HepG2 (cell line): Measurements from ENCODE around the gene AAR2. TPM values are rescaled to one million over a fixed set of nuclear protein-coding genes. Genes with fewer than 3 reads are reported as not detected.

Experiments
- GATAD2A ChIP-seq: IDR thresholded peaks from 2 replicates; pipeline ENCODE4 v1.6.1; 2016
- GPBP1L1 ChIP-seq: sonication (generic); formaldehyde crosslinking; IDR thresholded peaks from 2 replicates; pipeline ENCODE4 v1.5.0; 2020; ENCODE audit warnings: mild to moderate bottlenecking, missing genetic modification reagents
- HCFC1 ChIP-seq: fragments of 150-350 bp; IDR thresholded peaks from 2 replicates; pipeline ENCODE4 v1.6.1; 2014; ENCODE audit warnings: low read depth, low read length
- MBD4 ChIP-seq: IDR thresholded peaks from 2 replicates; pipeline ENCODE4 v1.6.1; 2012; ENCODE audit warnings: low read length, inconsistent platforms, borderline replicate concordance
- MEIS1 ChIP-seq: sonication (generic); formaldehyde crosslinking; IDR thresholded peaks from 2 replicates; pipeline ENCODE4 v1.9.0; 2021; ENCODE audit warnings: mild to moderate bottlenecking, missing genetic modification reagents, moderate library complexity, borderline replicate concordance
- NFE2 ChIP-seq: sonication (generic); formaldehyde crosslinking; IDR thresholded peaks from 2 replicates; pipeline ENCODE4 v1.4.0; 2020; ENCODE audit warnings: missing genetic modification reagents
- NFE2L2 ChIP-seq: fragments of 150-350 bp; IDR thresholded peaks from 2 replicates; pipeline ENCODE4 v1.6.1; 2014; ENCODE audit warnings: low read length
- POLR2A ChIP-seq, 2 experiments: IDR thresholded peaks; 2 replicates each; pipeline ENCODE4 v1.6.1; 2011; ENCODE audit warnings: low read depth in 2 of 2, low read length in 2 of 2, mild to moderate bottlenecking in 1 of 2, moderate library complexity in 1 of 2; ENCODE audit not compliant: insufficient read depth in 1 of 2
- SAP130 ChIP-seq: IDR thresholded peaks from 2 replicates; pipeline ENCODE4 v1.6.1; 2016; ENCODE audit warnings: low read depth
- STAT6 ChIP-seq: sonication (generic); formaldehyde crosslinking; IDR thresholded peaks from 2 replicates; pipeline ENCODE4 v1.4.0; 2020; ENCODE audit warnings: missing genetic modification reagents, mild to moderate bottlenecking, borderline replicate concordance
- TFE3 ChIP-seq: IDR thresholded peaks from 2 replicates; pipeline ENCODE4 v1.6.1; 2016
- ZNF367 ChIP-seq: sonication (generic); formaldehyde crosslinking; IDR thresholded peaks from 2 replicates; pipeline ENCODE4 v1.4.0; 2020; ENCODE audit warnings: missing genetic modification reagents, borderline replicate concordance
- ZNF530 ChIP-seq: sonication (generic); formaldehyde crosslinking; IDR thresholded peaks from 2 replicates; pipeline ENCODE4 v1.5.0; 2020; ENCODE audit warnings: low read depth, mild to moderate bottlenecking, missing genetic modification reagents
- ZNF614 ChIP-seq: IDR thresholded peaks from 2 replicates; pipeline ENCODE4 v1.6.1; 2018; ENCODE audit warnings: missing biosample characterization, missing genetic modification reagents, inconsistent platforms, borderline replicate concordance
- polyA plus RNA-seq, 8 experiments: library from polyadenylated mRNA; depleted of rRNA in 3 of 8; stranded (reverse) in 7 of 8; unstranded in 1 of 8; fragments of >200 nt; fragmentation: Illumina TruSeq in 4 of 8; extraction: Trizol in 4 of 8; gene quantifications; 2 replicates each; pipeline versions ENCODE4 v1.2.1 to v1.2.3, GENCODE V29; 2011 to 2016; ENCODE audit warnings: low read depth in 4 of 8, missing spikeins in 1 of 8, mixed read lengths in 1 of 8; ENCODE audit not compliant: insufficient read depth in 1 of 8
- total RNA-seq, 5 experiments: library from RNA; depleted of rRNA; stranded (reverse); fragments of >200 nt; fragmentation: Illumina TruSeq; extraction: Trizol; gene quantifications; 2 replicates each; pipeline ENCODE4 v1.2.3, GENCODE V29; 2016; ENCODE audit warnings: low read depth in 1 of 5
- TF ChIP-seq, protein P1 (sequence below), 2 experiments: sonication (generic) in 1 of 2; formaldehyde crosslinking in 1 of 2; IDR thresholded peaks; 2 replicates each; pipeline versions ENCODE4 v1.6.1 to v1.9.0; 2014 to 2022; ENCODE audit warnings: antibody characterized with exemption in 1 of 2, borderline replicate concordance in 1 of 2, inconsistent platforms in 1 of 2, low read depth in 1 of 2, missing genetic modification reagents in 1 of 2
- TF ChIP-seq, protein P2 (sequence below): sonication (generic); IDR thresholded peaks from 2 replicates; pipeline ENCODE4 v1.6.1; 2016; ENCODE audit warnings: low read depth, borderline replicate concordance

The AAR2 gene
- total and polyA plus RNA-seq, 2 of the 13 experiments (the other 11 are each of a cell fraction or from before 2014, with no cell fraction given): 45.2 to 46.2 TPM

DNA sequence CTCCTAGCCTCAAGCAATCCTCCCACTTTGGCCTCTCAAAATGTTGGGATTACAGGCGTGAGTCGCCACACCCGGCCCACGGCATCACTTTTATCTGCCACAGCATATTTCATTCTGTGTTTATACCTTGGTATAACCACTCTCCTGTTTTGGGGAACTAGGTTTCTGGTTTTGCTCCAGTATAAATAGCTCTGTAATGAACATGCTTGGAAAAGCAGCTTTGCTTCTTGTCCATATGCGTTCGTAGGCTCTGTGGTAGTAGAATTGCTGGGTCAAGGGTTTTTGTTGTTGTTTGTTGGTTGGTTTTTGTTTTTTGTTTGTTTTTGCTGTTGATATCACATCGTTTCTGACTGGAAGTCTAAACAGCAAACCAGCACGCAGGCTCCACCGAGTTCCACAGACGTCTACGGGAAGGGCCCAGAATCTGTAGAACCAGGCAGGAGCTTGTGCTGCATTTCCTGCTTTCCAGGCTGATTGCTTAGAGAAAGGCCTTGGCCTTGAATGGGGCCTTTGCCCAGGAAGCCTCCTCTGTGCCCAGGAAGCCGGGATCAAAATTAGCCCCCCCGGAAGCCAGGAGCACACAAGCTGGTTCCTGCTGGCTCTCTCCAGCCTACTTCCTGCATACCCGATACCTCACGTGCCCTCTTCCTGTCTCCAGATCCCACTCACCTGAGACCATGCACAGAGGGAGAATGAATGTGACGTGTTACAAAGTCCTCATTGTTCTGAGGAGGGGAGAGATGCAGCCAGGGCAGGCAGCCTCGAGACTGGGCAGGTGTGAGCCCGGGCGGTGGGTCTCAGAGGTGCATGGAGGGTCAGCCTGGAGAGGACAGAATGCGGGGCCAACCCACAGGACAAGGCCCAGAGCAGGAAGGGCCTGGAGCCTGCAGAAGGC is 34.7 kb downstream of the AAR2 start (continued):
- 0 out of 2 replicates have a peak, but pooled peaks have one; percentile 37 for TF ChIP-seq ZNF530
- TF ChIP-seq, protein P1, sequence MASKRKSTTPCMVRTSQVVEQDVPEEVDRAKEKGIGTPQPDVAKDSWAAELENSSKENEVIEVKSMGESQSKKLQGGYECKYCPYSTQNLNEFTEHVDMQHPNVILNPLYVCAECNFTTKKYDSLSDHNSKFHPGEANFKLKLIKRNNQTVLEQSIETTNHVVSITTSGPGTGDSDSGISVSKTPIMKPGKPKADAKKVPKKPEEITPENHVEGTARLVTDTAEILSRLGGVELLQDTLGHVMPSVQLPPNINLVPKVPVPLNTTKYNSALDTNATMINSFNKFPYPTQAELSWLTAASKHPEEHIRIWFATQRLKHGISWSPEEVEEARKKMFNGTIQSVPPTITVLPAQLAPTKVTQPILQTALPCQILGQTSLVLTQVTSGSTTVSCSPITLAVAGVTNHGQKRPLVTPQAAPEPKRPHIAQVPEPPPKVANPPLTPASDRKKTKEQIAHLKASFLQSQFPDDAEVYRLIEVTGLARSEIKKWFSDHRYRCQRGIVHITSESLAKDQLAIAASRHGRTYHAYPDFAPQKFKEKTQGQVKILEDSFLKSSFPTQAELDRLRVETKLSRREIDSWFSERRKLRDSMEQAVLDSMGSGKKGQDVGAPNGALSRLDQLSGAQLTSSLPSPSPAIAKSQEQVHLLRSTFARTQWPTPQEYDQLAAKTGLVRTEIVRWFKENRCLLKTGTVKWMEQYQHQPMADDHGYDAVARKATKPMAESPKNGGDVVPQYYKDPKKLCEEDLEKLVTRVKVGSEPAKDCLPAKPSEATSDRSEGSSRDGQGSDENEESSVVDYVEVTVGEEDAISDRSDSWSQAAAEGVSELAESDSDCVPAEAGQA (IDR thresholded peaks at IDR 0.05; ENCODE audit: low read depth): peak; percentile 67; the same call in 1 of the 2 replicates
- TF ChIP-seq, protein P1 (CRISPR knock-in tag; IDR thresholded peaks at IDR 0.05; ENCODE audit: borderline replicate concordance): no peak
- TF ChIP-seq GPBP1L1: no peak
- TF ChIP-seq, protein P2, sequence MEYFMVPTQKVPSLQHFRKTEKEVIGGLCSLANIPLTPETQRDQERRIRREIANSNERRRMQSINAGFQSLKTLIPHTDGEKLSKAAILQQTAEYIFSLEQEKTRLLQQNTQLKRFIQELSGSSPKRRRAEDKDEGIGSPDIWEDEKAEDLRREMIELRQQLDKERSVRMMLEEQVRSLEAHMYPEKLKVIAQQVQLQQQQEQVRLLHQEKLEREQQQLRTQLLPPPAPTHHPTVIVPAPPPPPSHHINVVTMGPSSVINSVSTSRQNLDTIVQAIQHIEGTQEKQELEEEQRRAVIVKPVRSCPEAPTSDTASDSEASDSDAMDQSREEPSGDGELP: peak; percentile 52; the same call in 1 of the 2 replicates
- no peak for TF ChIP-seq NFE2 (CRISPR knock-in tag)
- TF ChIP-seq STAT6 (CRISPR knock-in tag): no peak
- no peak for TF ChIP-seq ZNF367 (CRISPR knock-in tag)
- TF ChIP-seq POLR2A (IDR thresholded peaks at IDR 0.05; ENCODE audit: insufficient read depth in 1 of 2, low read depth in 2 of 2, low read length in 2 of 2): peak; percentile 57 to 59
- TF ChIP-seq HCFC1: peak; percentile 29; the same call in 1 of the 2 replicates
- TF ChIP-seq SAP130 (CRISPR knock-in tag): peak; percentile 75
- no peak for TF ChIP-seq NFE2L2
- TF ChIP-seq GATAD2A (CRISPR knock-in tag): peak; percentile 79
- TF ChIP-seq TFE3: 0 out of 2 replicates have a peak, but pooled peaks have one; percentile 42
- peak; percentile 41; the same call in 1 of the 2 replicates for TF ChIP-seq ZNF614
- TF ChIP-seq MEIS1 (CRISPR knock-in tag): no peak; the same call in 1 of the 2 replicates
- TF ChIP-seq MBD4: no peak
